A549 (cell line): ENCODE results near the gene SHCBP1.

Experiments
- JUNB ChIP-seq: fragments of >200 bp; sonication (Bioruptor Twin); formaldehyde crosslinking; IDR thresholded peaks from 2 replicates; pipeline ENCODE4 v1.6.1; 2016
- MYC ChIP-seq: IDR thresholded peaks from 2 replicates; pipeline ENCODE4 v1.6.1; 2012; ENCODE audit warnings: mild to moderate bottlenecking, inconsistent platforms, low read length, improper control_type of control experiment, borderline replicate concordance

DNA sequence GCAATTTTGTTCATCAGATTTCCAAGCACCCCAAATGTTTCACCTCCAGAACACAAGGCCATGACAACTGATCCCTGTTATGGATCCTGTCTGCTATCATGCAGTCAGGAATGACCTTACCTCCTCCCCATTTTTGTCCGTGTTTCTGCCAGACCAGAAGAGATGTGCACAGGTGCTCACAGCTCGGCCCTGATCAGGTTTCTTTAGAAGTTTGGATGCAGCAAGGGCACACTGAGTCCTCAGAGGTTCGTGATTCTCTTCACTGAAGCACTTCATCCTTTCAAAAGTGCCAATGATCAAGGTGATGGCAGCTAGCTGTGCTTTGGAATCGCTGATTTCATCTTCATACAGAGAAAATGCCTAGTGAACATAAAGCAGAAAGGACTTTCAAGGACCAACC is 40.9 kb upstream of the SHCBP1 start:
- TF ChIP-seq JUNB (no peak), MYC (no peak)
